H1 (cell line): Measurements from ENCODE around the gene TUBA1A. TPM values are rescaled to one million over a fixed set of nuclear protein-coding genes. Genes with fewer than 3 reads are reported as not detected.
"Not testable (repeated sequence)": the region's sequence is repeated elsewhere in the genome, so short reads cannot be mapped to it uniquely, and the experiment has no call there.

Source experiments
- CTCF ChIA-PET: fragments of 300-600 bp; sonication (Branson Sonifier 250); formaldehyde crosslinking; loops from one replicate; lab custom pipeline; 2021; ENCODE audit not compliant: partially characterized antibody; lab: Charles Lee
- POLR2A ChIA-PET: fragments of 300-600 bp; sonication (Branson Sonifier 250); formaldehyde crosslinking; loops from one replicate; lab custom pipeline; 2021; ENCODE audit warnings: inconsistent platforms; ENCODE audit not compliant: partially characterized antibody; lab: Charles Lee
- DNase-seq, 2 experiments: peaks; one replicate each; pipeline versions ENCODE4 v3.0.0 to v3.0.0-alpha.2; 2010 to 2022; ENCODE audit warnings: low spot score in 2 of 2, low read depth in 1 of 2, mixed read lengths in 1 of 2
- FAIRE-seq: peaks from 2 replicates; lab custom pipeline; 2011; peaks lifted over from hg19 to GRCh38; lab: Jason Lieb, UNC
- H2AFZ ChIP-seq: 2 replicates; pipeline ENCODE4 v1.8.1; 2012; ENCODE audit warnings: low read length, inconsistent platforms
- H2AK5ac ChIP-seq: 2 replicates; pipeline ENCODE4 v1.6.1; 2013; ENCODE audit warnings: low read depth, low read length
- H2BK120ac ChIP-seq: replicated peaks from 2 replicates; pipeline ENCODE3; 2013; ENCODE audit warnings: low read depth, low read length, inconsistent platforms
- H2BK12ac ChIP-seq: 2 replicates; pipeline ENCODE4 v1.6.1; 2013; ENCODE audit warnings: low read depth, low read length
- H2BK15ac ChIP-seq: 2 replicates; pipeline ENCODE4 v1.6.1; 2013; ENCODE audit warnings: low read length
- H2BK20ac ChIP-seq: 2 replicates; pipeline ENCODE4 v1.6.1; 2013; ENCODE audit warnings: low read length
- H2BK5ac ChIP-seq: 2 replicates; pipeline ENCODE4 v1.6.1; 2013; ENCODE audit warnings: low read depth, low read length
- H3K14ac ChIP-seq: 2 replicates; pipeline ENCODE4 v1.6.1; 2013; ENCODE audit warnings: inconsistent platforms; ENCODE audit not compliant: insufficient read length
- H3K18ac ChIP-seq: 2 replicates; pipeline ENCODE4 v1.6.1; 2013; ENCODE audit warnings: low read length; ENCODE audit errors: extremely low read depth
- H3K23ac ChIP-seq: 2 replicates; pipeline ENCODE4 v1.6.1; 2013; ENCODE audit warnings: inconsistent platforms; ENCODE audit not compliant: insufficient read length
- H3K23me2 ChIP-seq: 2 replicates; pipeline ENCODE4 v1.6.1; 2013; ENCODE audit warnings: low read depth, low read length
- H3K27ac ChIP-seq: 2 replicates; pipeline ENCODE4 v1.6.1; 2011; ENCODE audit warnings: low read depth, low read length, inconsistent platforms
- H3K27me3 ChIP-seq, 4 experiments: replicated peaks in 1 of 4; 1 replicate in 1 of 4; 2 replicates in 3 of 4; pipeline versions ENCODE4 v1.6.1 to v1.8.1; 2011 to 2013; ENCODE audit warnings: low read length in 3 of 4, mild to moderate bottlenecking in 3 of 4, inconsistent platforms in 2 of 4, mixed read lengths in 2 of 4, moderate library complexity in 1 of 4; ENCODE audit not compliant: control insufficient read depth in 3 of 4, insufficient read depth in 3 of 4; ENCODE audit errors: extremely low read depth in 1 of 4
- H3K36me3 ChIP-seq, 4 experiments: 2 replicates each; pipeline versions ENCODE4 v1.6.1 to v1.8.1; 2011 to 2013; ENCODE audit warnings: mild to moderate bottlenecking in 4 of 4, low read length in 3 of 4, moderate library complexity in 2 of 4, control low read depth in 1 of 4, inconsistent platforms in 1 of 4; ENCODE audit not compliant: insufficient read depth in 4 of 4, control insufficient read depth in 2 of 4
- H3K4ac ChIP-seq: replicated peaks from 2 replicates; pipeline ENCODE3; 2013; ENCODE audit warnings: low read length, low read depth, mixed read lengths, inconsistent platforms; ENCODE audit not compliant: insufficient read length
- H3K4me1 ChIP-seq, 4 experiments: replicated peaks in 1 of 4; 1 replicate in 1 of 4; 2 replicates in 3 of 4; pipeline versions ENCODE4 v1.6.1 to v1.8.1; 2011 to 2013; ENCODE audit warnings: low read length in 3 of 4, inconsistent platforms in 2 of 4, mixed read lengths in 1 of 4; ENCODE audit not compliant: insufficient read depth in 4 of 4, control insufficient read depth in 3 of 4
- H3K4me2 ChIP-seq, 2 experiments: 2 replicates each; pipeline versions ENCODE4 v1.6.1 to v1.8.1; 2011 to 2013; ENCODE audit warnings: low read depth in 2 of 2, low read length in 2 of 2, control low read depth in 1 of 2, inconsistent platforms in 1 of 2, mild to moderate bottlenecking in 1 of 2; ENCODE audit not compliant: insufficient read depth in 1 of 2
- H3K4me3 ChIP-seq, 4 experiments: fragments of 200-600, 300-600 bp in 1 of 4; sonication (generic), shearing (Covaris generic), sonication (Bioruptor Twin) in 1 of 4; 2 replicates each; pipeline versions ENCODE4 v1.5.1 to v1.8.1; 2011 to 2016; ENCODE audit warnings: low read length in 4 of 4, low read depth in 3 of 4, control low read depth in 2 of 4, inconsistent platforms in 2 of 4, mild to moderate bottlenecking in 2 of 4, mixed read lengths in 1 of 4, moderate library complexity in 1 of 4; ENCODE audit not compliant: insufficient read depth in 2 of 4; ENCODE audit errors: extremely low read depth in 1 of 4
- H3K56ac ChIP-seq: replicated peaks from 2 replicates; pipeline ENCODE3; 2013; ENCODE audit warnings: low read depth, mild to moderate bottlenecking, mixed read lengths, low read length, inconsistent platforms; ENCODE audit not compliant: insufficient read length
- H3K79me1 ChIP-seq: 2 replicates; pipeline ENCODE4 v1.6.1; 2013; ENCODE audit warnings: low read depth, low read length, control low read depth
- H3K79me2 ChIP-seq, 2 experiments: 2 replicates each; pipeline versions ENCODE4 v1.6.1 to v1.8.1; 2012 to 2013; ENCODE audit warnings: low read length in 2 of 2, mild to moderate bottlenecking in 2 of 2, inconsistent platforms in 1 of 2; ENCODE audit not compliant: insufficient read depth in 2 of 2, control insufficient read depth in 1 of 2
- H3K9ac ChIP-seq, 4 experiments: replicated peaks in 1 of 4; 1 replicate in 1 of 4; 2 replicates in 3 of 4; pipeline versions ENCODE4 v1.6.1 to v1.8.1; 2011 to 2013; ENCODE audit warnings: low read depth in 3 of 4, low read length in 3 of 4, control low read depth in 2 of 4, mild to moderate bottlenecking in 2 of 4, moderate library complexity in 2 of 4, inconsistent platforms in 1 of 4; ENCODE audit errors: extremely low read depth in 1 of 4
- H3K9me3 ChIP-seq, 2 experiments: 2 replicates each; pipeline versions ENCODE4 v1.6.1 to v1.8.1; 2012 to 2013; ENCODE audit warnings: mild to moderate bottlenecking in 2 of 2, moderate library complexity in 2 of 2, control low read depth in 1 of 2, inconsistent platforms in 1 of 2, low read depth in 1 of 2, low read length in 1 of 2, mixed read lengths in 1 of 2; ENCODE audit not compliant: insufficient read depth in 2 of 2
- H4K20me1 ChIP-seq, 2 experiments: replicated peaks in 1 of 2; 2 replicates each; pipeline versions ENCODE3 to v1.8.1; 2011 to 2013; ENCODE audit warnings: inconsistent platforms in 2 of 2, low read length in 2 of 2, mild to moderate bottlenecking in 1 of 2; ENCODE audit not compliant: insufficient read depth in 2 of 2, control insufficient read depth in 1 of 2
- H4K5ac ChIP-seq: 2 replicates; pipeline ENCODE4 v1.6.1; 2013; ENCODE audit warnings: low read length, low read depth, mixed read lengths, inconsistent platforms; ENCODE audit not compliant: insufficient read length
- H4K8ac ChIP-seq: 2 replicates; pipeline ENCODE4 v1.8.0; 2013; ENCODE audit warnings: mild to moderate bottlenecking, moderate library complexity, low read length, inconsistent platforms; ENCODE audit not compliant: insufficient read depth; ENCODE audit errors: extremely low read depth
- H4K91ac ChIP-seq: replicated peaks from 2 replicates; pipeline ENCODE3; 2013; ENCODE audit warnings: low read length, mixed read lengths, inconsistent platforms; ENCODE audit not compliant: insufficient read length
- TBP ChIP-seq: IDR thresholded peaks from 2 replicates; pipeline ENCODE4 v1.6.1; 2011; ENCODE audit warnings: low read depth, low read length, improper control_type of control experiment
- WGBS, 2 experiments: shearing (Covaris generic) in 1 of 2; methylation state at CpG; one replicate each; pipeline versions ENCODE4 v1.1.6 to v1.1.7; 2013 to 2015; ENCODE audit warnings: low lambda C conversion rate in 2 of 2, mixed read lengths in 2 of 2, inconsistent platforms in 1 of 2, low coverage in 1 of 2, missing lambda C conversion rate in 1 of 2; ENCODE audit not compliant: insufficient replicate concordance in 2 of 2, insufficient coverage in 1 of 2, insufficient read length in 1 of 2; ENCODE audit errors: extremely low coverage in 1 of 2, missing lambda C conversion rate in 1 of 2; 5-methylcytosine and 5-hydroxymethylcytosine counted together
- polyA plus RNA-seq, 7 experiments: library from polyadenylated mRNA; depleted of rRNA in 3 of 7; stranded (reverse) in 5 of 7; unstranded in 2 of 7; fragments of >200 nt in 5 of 7; fragments of 200-250 nt in 2 of 7; gene quantifications; 1 replicate in 5 of 7; 2 replicates in 1 of 7; 4 replicates in 1 of 7; pipeline versions ENCODE4 v1.2.1 to v1.2.3, GENCODE V29; 2011 to 2013; ENCODE audit warnings: missing spikeins in 2 of 7, mixed read lengths in 2 of 7
- small RNA-seq: library from polyadenylated mRNA; stranded (forward); fragments of <200 nt; extraction: miRNeasy Mini kit (QIAGEN cat#:217004); gene quantifications from one replicate; pipeline ENCODE3, GENCODE V24; 2013; ENCODE audit not compliant: insufficient read depth
- total RNA-seq: library from RNA; stranded (reverse); fragmentation: NEBNext Ultra II Directional; extraction: Animal tissue kit (Norgen Biotek cat#: 25700); gene quantifications from 2 replicates; pipeline ENCODE4 v1.2.1, GENCODE V29; 2021

Gene TUBA1A
- total and polyA plus RNA-seq, 2 of the 8 experiments (the other 6 are each of a cell fraction or from before 2014, with no cell fraction given): 283 to 1,018 TPM

DNA sequence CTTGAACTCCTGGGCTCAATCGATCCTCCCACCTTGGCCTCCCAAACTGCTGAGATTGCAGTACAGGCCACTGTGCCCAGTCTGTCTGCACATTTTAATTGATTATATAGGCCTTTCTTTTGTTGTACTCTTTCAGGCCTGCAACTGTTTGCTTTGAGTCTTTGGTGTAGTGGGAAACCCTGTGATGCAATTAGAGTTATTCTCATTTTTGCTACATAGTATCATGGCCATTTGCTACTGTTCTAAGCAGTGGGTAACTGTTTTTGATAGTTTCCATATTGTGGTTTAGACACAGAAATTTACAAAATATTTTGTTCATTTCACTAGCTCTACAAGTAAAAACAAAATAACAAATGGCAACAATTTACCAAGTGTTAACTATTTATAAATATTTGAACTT, 51.4 kb downstream of the TUBA1A start (continued):
- no peak for TF ChIP-seq TBP

DNA sequence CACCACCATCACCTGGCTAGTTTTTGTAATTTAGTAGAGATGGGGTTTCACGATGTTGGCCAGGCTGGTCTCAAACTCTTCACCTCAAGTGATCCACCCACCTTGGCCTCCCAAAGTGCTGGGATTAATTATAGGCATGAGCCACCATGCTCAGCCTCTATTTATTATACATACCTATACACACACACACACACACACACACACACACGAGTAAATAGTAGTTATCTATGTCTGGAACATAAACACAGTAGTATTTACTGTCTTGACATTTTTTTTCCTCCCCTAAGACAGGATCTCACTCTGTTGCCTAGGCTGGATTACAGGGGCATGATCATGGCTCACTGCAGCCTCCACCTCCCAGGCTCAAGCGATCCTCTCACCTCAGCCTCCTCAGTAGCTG, 51.9 kb downstream of the TUBA1A start:
- CTCF ChIA-PET: interaction anchor here (1.0 kb wide), 2 partner anchors 26 to 47 kb away, joined by 3 to 4 read pairs; partner anchors contain the start of gene LMBR1L
- H4K5ac ChIP-seq, H3K4me2 ChIP-seq, H2AK5ac ChIP-seq, H2BK5ac ChIP-seq, H2AFZ ChIP-seq, H3K79me2 ChIP-seq, H2BK15ac ChIP-seq, H3K9me3 ChIP-seq, POLR2A ChIA-PET, H4K20me1 ChIP-seq, H3K4me3 ChIP-seq, H3K4me1 ChIP-seq, H3K27me3 ChIP-seq, H3K4ac ChIP-seq, H2BK12ac ChIP-seq, H4K8ac ChIP-seq, H2BK120ac ChIP-seq, H2BK20ac ChIP-seq, H3K56ac ChIP-seq, H3K14ac ChIP-seq, H3K27ac ChIP-seq, H3K23me2 ChIP-seq, DNase-seq, H4K91ac ChIP-seq, FAIRE-seq, H3K18ac ChIP-seq, H3K36me3 ChIP-seq, H3K23ac ChIP-seq, H3K79me1 ChIP-seq, H3K9ac ChIP-seq: not testable (repeated sequence)
- WGBS, 2 experiments: 87% methylated on average over 3 of the region's 3 CpGs; no CpG with 5 or more reads in 1 of the 2 experiments

Small RNA genes lying within 50 kb of the gene (small RNA-seq; reads per million reads assigned to genes)
- gene RF00017: not detected

Other genes with a start within 250 kb of the TUBA1A start
- gene ARF3, start 231.6 kb downstream of the TUBA1A start, total RNA-seq: 250 and 251 TPM in 2 replicates
- gene ARF3, start 231.6 kb downstream of the TUBA1A start, polyA plus RNA-seq (2011; rRNA removed): 231 and 262 TPM in 2 replicates
- 0.25 and 0.26 TPM in 2 replicates for gene WNT10B, start 217.3 kb downstream of the TUBA1A start, total RNA-seq
- gene WNT10B, start 217.3 kb downstream of the TUBA1A start, polyA plus RNA-seq (2011; rRNA removed): 1.8 and 1.9 TPM in 2 replicates
- not detected in 2 replicates for gene WNT1, start 210.8 kb downstream of the TUBA1A start, total RNA-seq
- not detected in 2 replicates for gene WNT1, start 210.8 kb downstream of the TUBA1A start, polyA plus RNA-seq (2011; rRNA removed)
- gene DDN, start 189.7 kb downstream of the TUBA1A start, total RNA-seq: 0.21 and 0.30 TPM in 2 replicates
- 0.14 and 0.20 TPM in 2 replicates for gene DDN, start 189.7 kb downstream of the TUBA1A start, polyA plus RNA-seq (2011; rRNA removed)
- 36.3 and 38.6 TPM in 2 replicates for gene PRKAG1, start 170.3 kb downstream of the TUBA1A start, total RNA-seq
- gene PRKAG1, start 170.3 kb downstream of the TUBA1A start, polyA plus RNA-seq (2011; rRNA removed): 32.3 and 57.5 TPM in 2 replicates
- gene KMT2D, start 128.3 kb downstream of the TUBA1A start, total RNA-seq: 86.3 and 92.3 TPM in 2 replicates
- gene KMT2D, start 128.3 kb downstream of the TUBA1A start, polyA plus RNA-seq (2011; rRNA removed): 9.1 and 15.7 TPM in 2 replicates
- 7.0 and 7.5 TPM in 2 replicates for gene RHEBL1, start 119.1 kb downstream of the TUBA1A start, total RNA-seq
- 8.1 and 9.4 TPM in 2 replicates for gene RHEBL1, start 119.1 kb downstream of the TUBA1A start, polyA plus RNA-seq (2011; rRNA removed)
- 0.11 and 0.13 TPM in 2 replicates for gene DHH, start 94.3 kb downstream of the TUBA1A start, total RNA-seq
- gene DHH, start 94.3 kb downstream of the TUBA1A start, polyA plus RNA-seq (2011; rRNA removed): 0.03 and 0.09 TPM in 2 replicates
- 47.7 and 49.6 TPM in 2 replicates for gene LMBR1L, start 78.2 kb downstream of the TUBA1A start, total RNA-seq
- gene LMBR1L, start 78.2 kb downstream of the TUBA1A start, polyA plus RNA-seq (2011; rRNA removed): 36.6 and 54.6 TPM in 2 replicates
- 2,092 and 2,144 TPM in 2 replicates for gene TUBA1B, start 57.7 kb downstream of the TUBA1A start, total RNA-seq
- 5,662 and 6,837 TPM in 2 replicates for gene TUBA1B, start 57.7 kb downstream of the TUBA1A start, polyA plus RNA-seq (2011; rRNA removed)
- gene TUBA1C, start 76.0 kb upstream of the TUBA1A start, total RNA-seq: 504 and 533 TPM in 2 replicates
- gene TUBA1C, start 76.0 kb upstream of the TUBA1A start, polyA plus RNA-seq (2011; rRNA removed): 2,291 and 3,101 TPM in 2 replicates
- 0.96 and 1.4 TPM in 2 replicates for gene PRPH, start 106.1 kb upstream of the TUBA1A start, total RNA-seq
- 0.79 and 1.1 TPM in 2 replicates for gene PRPH, start 106.1 kb upstream of the TUBA1A start, polyA plus RNA-seq (2011; rRNA removed)
- gene TROAP, start 134.2 kb upstream of the TUBA1A start, total RNA-seq: 52.0 and 54.0 TPM in 2 replicates
- 36.7 and 54.7 TPM in 2 replicates for gene TROAP, start 134.2 kb upstream of the TUBA1A start, polyA plus RNA-seq (2011; rRNA removed)
- 0.28 and 0.59 TPM in 2 replicates for gene C1QL4, start 148.1 kb upstream of the TUBA1A start, total RNA-seq
- gene C1QL4, start 148.1 kb upstream of the TUBA1A start, polyA plus RNA-seq (2011; rRNA removed): 0.63 and 0.77 TPM in 2 replicates
- gene DNAJC22, start 157.8 kb upstream of the TUBA1A start, total RNA-seq: 0.13 and 0.39 TPM in 2 replicates
- 0.19 and 0.20 TPM in 2 replicates for gene DNAJC22, start 157.8 kb upstream of the TUBA1A start, polyA plus RNA-seq (2011; rRNA removed)
- 21.3 and 24.5 TPM in 2 replicates for gene SPATS2, start 178.4 kb upstream of the TUBA1A start, total RNA-seq
- gene SPATS2, start 178.4 kb upstream of the TUBA1A start, polyA plus RNA-seq (2011; rRNA removed): 12.7 and 19.2 TPM in 2 replicates